GM12872 (cell line): ENCODE results near the gene GNG11.

Experiments
- CTCF ChIP-seq: IDR thresholded peaks from 3 replicates; pipeline ENCODE4 v1.5.1; 2011; ENCODE audit warnings: low read depth, mild to moderate bottlenecking, low read length, moderate library complexity; ENCODE audit not compliant: insufficient read depth

GNG11 gene

GRCh38 chr7:93884541-93884940 lies 37.0 kb upstream of the GNG11 start:
- no peak for TF ChIP-seq CTCF

GRCh38 chr7:93889261-93889660 lies 32.3 kb upstream of the GNG11 start:
- TF ChIP-seq CTCF: no peak

- TF ChIP-seq CTCF: no peak
Measured at GRCh38 chr7:93890041-93890463, 31.5 kb upstream of the GNG11 start.

- TF ChIP-seq CTCF: no peak
Measured at GRCh38 chr7:93890464-93891068, 31.0 kb upstream of the GNG11 start, which contains the start of gene TFPI2. Gene TFPI2 (minus strand): TSS chr7:93890753. CDS start chr7:93890678, 75 bp downstream.

- no peak for TF ChIP-seq CTCF
Measured at GRCh38 chr7:93894426-93894825, 27.1 kb upstream of the GNG11 start.

- no peak for TF ChIP-seq CTCF
Measured at GRCh38 chr7:93894966-93895640, 26.4 kb upstream of the GNG11 start.

GRCh38 chr7:93895859-93896600 lies 25.5 kb upstream of the GNG11 start:
- TF ChIP-seq CTCF: no peak
